ENCODE results near the gene CBR1.
"Not testable (repeated sequence)": the region's sequence is repeated elsewhere in the genome, so short reads cannot be mapped to it uniquely, and the experiment has no call there.

The CBR1 gene

GRCh38 chr21:36047139-36047538 is 22.7 kb upstream of the CBR1 start:
- in situ Hi-C loops (cut with MboI; ENCODE audit: low sequenced_read_pairs) = no loop called here

- in situ Hi-C loops (cut with MboI; ENCODE audit: low sequenced_read_pairs) = no loop called here
Measured at GRCh38 chr21:36048357-36048756, 21.5 kb upstream of the CBR1 start.

GRCh38 chr21:36052860-36053714 is 16.7 kb upstream of the CBR1 start:
- in situ Hi-C loops (cut with MboI; ENCODE audit: low sequenced_read_pairs) = no loop called here

DNA sequence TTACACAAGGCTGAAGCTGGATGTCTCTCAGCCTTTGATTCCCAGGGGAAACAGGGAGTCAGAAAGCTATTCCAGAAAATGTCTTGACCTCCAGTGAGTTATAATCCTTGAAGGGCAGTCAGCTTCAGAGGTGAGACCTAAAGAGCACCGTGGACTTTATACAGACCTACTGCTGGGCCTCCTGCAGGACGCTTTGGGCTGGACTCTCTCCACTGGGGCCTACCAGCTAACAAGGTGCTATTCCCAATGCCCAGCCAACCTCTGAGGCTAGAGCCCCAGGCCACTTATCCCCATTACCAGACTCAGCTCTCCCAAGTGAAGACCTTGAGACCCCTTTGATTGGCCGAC is 16.1 kb upstream of the CBR1 start:
- in situ Hi-C loops (cut with MboI; ENCODE audit: low sequenced_read_pairs) = no loop called here

DNA sequence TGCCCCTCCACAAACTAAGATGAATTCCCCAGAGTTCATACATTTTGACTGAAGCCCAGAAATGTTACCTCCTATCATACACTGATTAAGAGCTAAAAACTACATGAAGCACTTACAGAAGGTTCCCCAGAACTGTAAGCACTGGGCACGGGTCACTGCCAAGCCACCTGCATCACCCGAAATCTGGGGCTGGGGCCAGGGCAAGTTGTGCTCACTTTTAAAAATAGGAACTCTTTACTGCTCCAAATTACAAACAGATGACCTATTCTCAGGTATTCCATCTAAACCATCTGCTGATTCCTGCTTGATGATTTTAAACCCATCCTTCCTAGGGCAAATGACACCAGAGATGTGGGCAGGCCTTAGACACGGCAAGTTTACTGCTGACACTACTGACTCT is 14.3 kb upstream of the CBR1 start:
- in situ Hi-C loops (cut with MboI; ENCODE audit: low sequenced_read_pairs) = no loop called here

DNA sequence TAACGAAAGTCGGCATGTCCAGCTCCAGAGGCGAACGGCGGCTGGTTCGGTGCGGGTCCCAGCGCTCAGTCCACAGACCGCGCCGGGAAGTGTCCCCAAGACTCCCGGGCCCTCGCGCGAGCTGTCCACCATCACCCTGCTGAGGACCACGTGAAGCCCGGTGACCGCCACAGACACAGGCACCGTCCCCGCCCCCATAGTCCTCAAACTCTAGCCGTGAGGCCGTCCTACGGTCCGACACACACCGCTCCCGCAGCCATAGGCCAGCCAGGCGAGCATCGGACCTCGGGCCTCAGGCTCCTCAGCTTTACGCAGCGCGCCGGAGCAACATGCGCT is 10.0 kb upstream of the CBR1 start:
- in situ Hi-C loops (cut with MboI; ENCODE audit: low sequenced_read_pairs) = no loop called here

DNA sequence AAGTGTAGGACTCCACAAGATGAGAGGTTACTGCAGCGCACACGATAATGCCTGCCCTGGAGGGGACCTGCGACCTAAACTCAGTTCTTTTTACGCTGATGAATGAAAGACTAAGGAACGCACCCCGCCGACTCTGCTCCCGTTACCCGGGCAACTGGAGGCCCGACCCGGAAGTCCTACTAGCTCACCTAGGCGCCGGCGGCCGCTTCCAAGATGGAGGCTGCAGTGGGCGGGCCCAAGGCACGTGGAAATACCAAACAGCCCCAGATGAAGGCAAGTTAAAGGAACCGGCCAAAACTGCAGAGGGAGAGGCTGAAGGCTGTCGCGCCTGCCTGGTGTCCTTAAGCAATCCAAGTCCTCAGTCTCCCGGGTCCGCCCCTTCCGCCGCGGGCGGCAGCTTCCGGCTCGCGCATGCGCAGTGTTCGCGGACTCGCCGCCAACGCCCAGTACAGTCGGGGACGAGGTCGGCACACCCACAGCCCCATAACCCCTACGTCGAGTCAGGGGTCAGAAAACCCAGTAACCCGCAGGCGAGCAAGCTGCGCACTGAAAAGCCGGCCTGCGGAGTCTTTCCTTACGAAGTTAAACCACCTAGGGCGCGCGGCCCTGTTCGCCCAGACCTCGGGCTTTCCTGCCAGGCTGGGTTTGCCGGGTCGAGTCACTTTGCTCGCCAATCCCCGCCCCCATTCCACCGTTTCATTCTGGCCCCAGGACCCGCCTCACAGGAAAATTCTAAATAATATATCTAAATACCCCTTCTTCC is 9.5 kb upstream of the CBR1 start, which contains the start of gene SETD4:
Gene SETD4 (minus strand): TSS at position 368 of the 763 bp plus-strand sequence. CDS start 1,638 bp downstream, outside the sequence.
- in situ Hi-C loops (cut with MboI; ENCODE audit: low sequenced_read_pairs) = no loop called here

DNA sequence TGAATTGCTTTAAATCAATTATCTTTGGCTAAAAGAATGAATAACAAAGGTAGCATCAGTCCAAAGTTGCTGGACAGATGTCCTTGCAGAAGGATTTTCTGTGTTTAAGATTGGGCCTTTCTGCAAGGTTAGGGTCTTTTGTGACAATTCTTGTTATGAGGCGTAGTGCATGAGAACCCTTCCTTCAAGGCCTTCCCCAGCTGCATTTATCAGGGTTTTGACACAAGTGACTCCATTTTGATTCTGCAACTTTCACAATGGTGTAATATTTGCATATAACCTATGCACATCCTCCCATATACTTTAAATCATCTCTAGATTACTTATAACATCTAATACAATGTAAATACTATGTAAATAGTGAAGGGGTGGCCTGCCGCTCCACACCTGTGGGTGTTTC is 8.4 kb upstream of the CBR1 start:
- in situ Hi-C loops (cut with MboI; ENCODE audit: low sequenced_read_pairs) = no loop called here

DNA sequence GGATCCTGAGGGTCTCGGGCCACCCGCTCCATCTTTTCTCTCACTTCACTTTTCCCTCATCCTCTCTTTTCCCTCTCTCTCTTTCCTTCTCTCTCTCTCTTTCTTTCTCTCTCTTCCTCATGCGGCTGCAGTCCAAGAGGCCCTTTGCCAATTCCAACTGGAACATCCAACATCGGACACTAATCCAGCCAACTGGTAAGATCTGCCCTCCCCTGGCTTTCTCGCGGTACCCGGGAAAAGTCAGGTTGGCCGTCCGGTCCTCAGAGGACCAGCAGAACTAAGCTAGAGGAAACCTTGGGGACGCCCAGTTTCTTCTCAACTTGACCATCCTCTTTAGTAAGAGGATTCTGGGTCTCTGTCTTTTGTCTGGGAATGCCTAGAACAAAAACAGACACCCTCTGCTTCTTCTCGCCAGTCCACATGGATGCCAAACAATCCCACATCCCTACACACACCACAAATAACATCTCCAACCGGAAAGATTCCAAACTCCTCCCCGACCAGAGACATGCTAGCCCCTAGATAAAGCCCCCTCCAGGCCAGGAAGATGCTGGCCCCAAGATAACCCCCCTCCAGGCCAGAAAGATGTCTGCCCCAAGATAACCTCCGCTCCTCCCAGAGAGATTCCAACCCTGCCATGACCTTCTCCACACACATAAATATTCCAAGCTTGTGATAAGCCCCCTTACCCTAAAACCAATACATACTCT is 6.3 kb upstream of the CBR1 start:
- in situ Hi-C loops (cut with MboI; ENCODE audit: low sequenced_read_pairs) = no loop called here

DNA sequence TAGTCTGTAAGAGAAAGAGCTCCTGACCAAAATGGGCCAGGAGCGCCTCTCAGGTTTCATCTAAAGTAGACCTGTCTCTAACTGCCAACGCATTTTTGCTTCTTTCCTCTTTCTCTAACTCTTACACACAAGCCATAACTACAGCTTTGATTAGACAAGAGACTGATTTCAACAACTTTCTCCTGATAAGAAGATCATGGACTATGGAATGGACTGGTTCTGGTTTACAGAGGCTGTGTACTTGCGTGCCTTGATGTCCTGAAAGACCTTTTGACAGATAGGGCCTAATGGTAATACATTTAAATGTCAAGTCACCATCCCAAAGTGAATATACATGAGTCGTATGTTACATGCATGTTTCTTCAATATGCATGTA is 5.8 kb upstream of the CBR1 start:
- in situ Hi-C loops (cut with MboI; ENCODE audit: low sequenced_read_pairs) = no loop called here

DNA sequence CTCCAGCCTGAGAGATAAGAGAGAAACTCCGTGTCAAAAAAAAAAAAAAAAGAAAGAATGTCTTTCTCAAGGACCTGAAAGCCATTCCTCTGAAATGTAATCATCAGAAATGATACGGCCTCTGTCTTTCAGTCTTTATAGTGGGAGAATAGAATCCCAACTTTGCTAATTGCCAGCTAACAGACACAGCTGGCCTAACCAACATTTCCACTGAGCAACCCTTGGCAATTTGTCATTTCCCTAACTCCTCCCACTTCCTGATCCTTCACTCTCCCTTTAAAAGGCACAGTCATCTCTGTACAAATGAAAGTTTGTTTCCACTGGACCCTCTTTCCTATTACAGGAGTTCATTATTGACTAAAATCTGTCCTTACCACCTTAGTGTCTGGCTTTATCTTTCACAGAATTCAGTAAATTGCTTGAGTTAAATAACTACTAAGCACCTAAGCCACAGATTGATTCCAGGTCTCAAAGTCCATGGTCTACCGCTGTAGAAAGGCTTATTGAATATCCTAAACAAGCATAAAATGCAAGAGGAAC is 4.3 kb upstream of the CBR1 start:
- in situ Hi-C loops (cut with MboI; ENCODE audit: low sequenced_read_pairs) = no loop called here

- in situ Hi-C loops (cut with MboI; ENCODE audit: low sequenced_read_pairs) = no loop called here
Measured at GRCh38 chr21:36068748-36069398, 951 bp upstream of the CBR1 start.

GRCh38 chr21:36070999-36071398 is 1.2 kb downstream of the CBR1 start:
- in situ Hi-C loops (cut with MboI; ENCODE audit: low sequenced_read_pairs) = no loop called here

DNA sequence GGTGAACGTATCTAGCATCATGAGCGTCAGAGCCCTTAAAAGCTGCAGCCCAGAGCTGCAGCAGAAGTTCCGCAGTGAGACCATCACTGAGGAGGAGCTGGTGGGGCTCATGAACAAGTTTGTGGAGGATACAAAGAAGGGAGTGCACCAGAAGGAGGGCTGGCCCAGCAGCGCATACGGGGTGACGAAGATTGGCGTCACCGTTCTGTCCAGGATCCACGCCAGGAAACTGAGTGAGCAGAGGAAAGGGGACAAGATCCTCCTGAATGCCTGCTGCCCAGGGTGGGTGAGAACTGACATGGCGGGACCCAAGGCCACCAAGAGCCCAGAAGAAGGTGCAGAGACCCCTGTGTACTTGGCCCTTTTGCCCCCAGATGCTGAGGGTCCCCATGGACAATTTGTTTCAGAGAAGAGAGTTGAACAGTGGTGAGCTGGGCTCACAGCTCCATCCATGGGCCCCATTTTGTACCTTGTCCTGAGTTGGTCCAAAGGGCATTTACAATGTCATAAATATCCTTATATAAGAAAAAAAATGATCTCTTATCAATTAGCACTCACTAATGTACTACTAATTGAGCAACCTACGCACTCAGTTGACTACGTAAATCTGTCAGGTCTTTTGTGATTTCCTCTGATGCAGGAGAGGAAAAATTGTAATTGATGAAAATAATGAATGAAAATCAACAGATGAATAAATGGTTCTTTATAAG is 2.8 kb downstream of the CBR1 start:
- in situ Hi-C loops (cut with MboI; ENCODE audit: low sequenced_read_pairs) = no loop called here

GRCh38 chr21:36073181-36073580 is 3.4 kb downstream of the CBR1 start:
- in situ Hi-C loops (cut with MboI; ENCODE audit: low sequenced_read_pairs) = no loop called here

DNA sequence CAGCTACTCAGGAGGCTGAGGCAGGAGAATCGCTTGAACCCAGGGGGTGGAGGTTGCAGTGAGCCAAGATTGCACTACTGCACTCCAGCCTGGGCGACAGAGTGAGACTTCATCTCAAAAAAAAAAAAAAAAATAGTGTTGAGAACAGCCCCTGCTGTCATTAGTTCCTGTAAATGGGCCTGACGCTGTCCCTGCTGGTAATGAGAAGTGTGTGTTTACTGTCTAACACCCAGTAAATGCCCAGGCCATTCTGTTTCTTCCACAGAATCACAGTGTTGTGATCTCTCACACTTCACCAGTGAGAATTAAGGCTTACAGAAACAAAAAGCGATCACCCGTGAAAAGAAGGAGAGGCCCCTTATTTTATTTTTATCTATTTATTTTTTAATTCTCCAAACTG is 4.1 kb downstream of the CBR1 start:
- in situ Hi-C loops (cut with MboI; ENCODE audit: low sequenced_read_pairs) = not testable (repeated sequence)

DNA sequence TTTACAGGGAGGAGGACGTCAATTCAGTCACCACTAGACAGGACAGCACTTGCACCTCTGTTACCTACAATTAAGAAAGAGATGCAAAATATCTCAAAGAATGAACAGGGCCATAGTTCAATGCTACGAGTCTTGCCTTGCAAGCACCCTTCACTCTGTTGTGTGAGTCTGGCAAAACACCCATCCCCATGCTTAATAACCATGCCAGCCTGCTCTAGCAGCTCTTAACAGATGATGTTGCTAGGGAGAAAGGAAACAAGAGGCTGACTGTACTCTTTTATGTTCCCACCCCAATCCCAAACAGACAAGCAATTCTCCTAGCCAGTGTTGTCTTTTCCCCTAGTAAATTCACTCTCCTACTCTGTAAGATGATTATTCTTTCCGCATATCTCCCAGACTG is 5.3 kb downstream of the CBR1 start:
- in situ Hi-C loops (cut with MboI; ENCODE audit: low sequenced_read_pairs) = no loop called here

- in situ Hi-C loops (cut with MboI; ENCODE audit: low sequenced_read_pairs) = no loop called here
Measured at GRCh38 chr21:36075953-36076352, 6.1 kb downstream of the CBR1 start.

GRCh38 chr21:36076878-36077655 is 7.2 kb downstream of the CBR1 start:
- in situ Hi-C loops (cut with MboI; ENCODE audit: low sequenced_read_pairs) = no loop called here

- in situ Hi-C loops (cut with MboI; ENCODE audit: low sequenced_read_pairs) = no loop called here
Measured at GRCh38 chr21:36077758-36078157, 7.9 kb downstream of the CBR1 start.
